ENCODE data around the gene SCG5.

Gene SCG5

DNA sequence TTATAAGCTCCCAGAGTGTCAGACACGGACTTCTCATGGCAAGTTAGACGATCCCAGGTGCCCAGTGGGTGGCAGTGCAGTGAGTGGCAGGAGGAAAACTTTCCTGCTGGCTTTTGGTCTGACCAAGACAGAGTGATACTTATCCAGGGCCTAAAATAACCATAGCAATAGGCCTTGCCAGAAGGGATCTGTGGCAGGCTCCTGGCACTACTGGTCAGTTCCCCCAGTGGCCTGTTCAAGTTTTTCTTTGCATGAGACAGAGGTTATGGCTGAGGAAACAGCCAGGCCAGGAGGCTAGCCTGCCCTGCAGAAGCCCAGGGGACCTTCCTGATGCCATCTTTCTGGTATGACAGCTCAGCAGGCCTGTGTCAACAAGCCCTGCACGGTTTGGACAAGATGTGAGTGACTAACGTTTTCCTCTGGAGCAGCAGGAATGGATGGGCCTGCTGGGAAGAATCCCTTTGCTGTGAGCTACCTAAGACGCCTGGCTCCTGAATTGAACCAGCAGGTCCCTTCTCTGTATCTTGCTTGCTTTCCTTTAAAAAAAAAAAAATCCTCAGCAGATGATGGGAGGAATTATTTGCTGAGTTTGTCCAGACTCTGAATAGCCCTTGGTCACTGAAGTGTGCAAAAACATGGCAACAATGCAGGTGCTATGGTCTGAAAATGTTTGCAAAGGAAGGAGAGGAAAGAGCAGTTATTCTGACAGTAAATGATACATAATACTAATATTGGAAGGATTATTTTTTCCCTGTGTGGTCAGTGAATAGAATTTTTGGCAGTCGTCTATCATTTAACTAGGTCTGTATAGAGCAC lies 18.0 kb downstream of the SCG5 start:
- no peak overlapping the region for H4K8ac ChIP-seq (ENCODE audit: low read depth, low read length)
- H4K12ac ChIP-seq (ENCODE audit: low read depth, low read length): no peak overlapping the region
- no peak overlapping the region for H2BK120ac ChIP-seq (ENCODE audit: insufficient read depth, low read length, poor library complexity)
- no peak overlapping the region for H3K9ac ChIP-seq (ENCODE audit: low read length)
- no peak overlapping the region for H3K4ac ChIP-seq (ENCODE audit: low read depth, low read length)
- no peak overlapping the region for H3K23ac ChIP-seq (ENCODE audit: low read length)
- no peaks in the 10 kb centered on the region for H3K79me2 ChIP-seq (ENCODE audit: control insufficient read depth, insufficient read depth, low read length, poor library complexity)
- H3K27me3 ChIP-seq (ENCODE audit: insufficient read depth, low read length): no peaks in the 10 kb centered on the region
- H3K18ac ChIP-seq (ENCODE audit: low read length): no peak overlapping the region
- H3K4me2 ChIP-seq (ENCODE audit: low read length): no peak overlapping the region
- H3K9me3 ChIP-seq (ENCODE audit: insufficient read depth, low read depth, low read length): no peaks in the 10 kb centered on the region
- no peak overlapping the region for H2AK5ac ChIP-seq (ENCODE audit: low read length)
- no peak overlapping the region for H2AFZ ChIP-seq (ENCODE audit: insufficient read depth, low read length, poor library complexity)
- no peak overlapping the region for H2BK5ac ChIP-seq (ENCODE audit: low read depth, low read length, poor library complexity)
- H4K91ac ChIP-seq (ENCODE audit: low read depth, low read length): no peak overlapping the region
- no peak overlapping the region for H3K4me3 ChIP-seq (ENCODE audit: low read depth, low read length)
- peak in 1 of 2 donors; percentile 12 for DNase-seq
- H3K14ac ChIP-seq (ENCODE audit: low read length): no peak overlapping the region
- H3K36me3 ChIP-seq (ENCODE audit: control insufficient read depth in 1 of 2, insufficient read depth in 2 of 2, low read length in 2 of 2): peaks cover 2 to 3% of the 10 kb centered on the region in 2 experiments
- WGBS (ENCODE audit: extremely low coverage, insufficient coverage, insufficient read length): no CpG with 5 or more reads among the region's 6 CpGs
- no peak overlapping the region for H3K27ac ChIP-seq (ENCODE audit: low read depth, low read length)
- H2BK12ac ChIP-seq (ENCODE audit: low read length): no peak overlapping the region
- no peaks in the 10 kb centered on the region for H3K4me1 ChIP-seq (ENCODE audit: control insufficient read depth in 1 of 2, insufficient read depth in 2 of 2, low read length in 2 of 2)
- H3K79me1 ChIP-seq (ENCODE audit: low read length): no peaks in the 10 kb centered on the region

DNA sequence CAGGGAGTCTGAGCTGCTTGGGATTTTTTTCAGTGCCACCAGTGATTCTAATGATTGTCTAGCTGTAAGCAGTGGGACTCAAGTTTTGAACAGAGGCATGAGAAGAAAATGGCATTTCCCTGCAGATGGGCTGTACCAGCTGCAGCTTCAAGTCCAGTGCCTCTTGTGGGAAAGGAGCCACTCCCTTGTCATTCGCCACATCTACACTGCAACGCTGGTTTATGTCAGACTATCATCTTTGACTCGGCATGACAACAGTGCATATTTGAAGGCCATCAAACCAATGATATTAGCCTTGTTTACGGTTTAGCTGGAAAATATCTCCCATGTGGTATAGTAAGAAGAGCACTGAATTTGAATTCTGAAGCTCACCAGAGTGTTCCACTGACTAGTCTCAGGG lies 22.2 kb downstream of the SCG5 start:
- Histone ChIP-seq H3K79me1 (ENCODE audit: low read length) (no peaks in the 10 kb centered on the region), H3K18ac (ENCODE audit: low read length) (no peak overlapping the region), H3K4me3 (ENCODE audit: low read depth, low read length) (no peak overlapping the region), H3K79me2 (ENCODE audit: control insufficient read depth, insufficient read depth, low read length, poor library complexity) (no peaks in the 10 kb centered on the region), H3K23ac (ENCODE audit: low read length) (no peak overlapping the region), H3K9me3 (ENCODE audit: insufficient read depth, low read depth, low read length) (peaks cover 1% of the 10 kb centered on the region), H3K4me1 (ENCODE audit: control insufficient read depth in 1 of 2, insufficient read depth in 2 of 2, low read length in 2 of 2) (no peaks in the 10 kb centered on the region), H2BK5ac (ENCODE audit: low read depth, low read length, poor library complexity) (no peak overlapping the region), H2BK120ac (ENCODE audit: insufficient read depth, low read length, poor library complexity) (no peak overlapping the region), H3K14ac (ENCODE audit: low read length) (no peak overlapping the region), H4K8ac (ENCODE audit: low read depth, low read length) (no peak overlapping the region), H3K4ac (ENCODE audit: low read depth, low read length) (no peak overlapping the region), H4K12ac (ENCODE audit: low read depth, low read length) (no peak overlapping the region), H2BK12ac (ENCODE audit: low read length) (no peak overlapping the region), H2AFZ (ENCODE audit: insufficient read depth, low read length, poor library complexity) (no peak overlapping the region), H4K91ac (ENCODE audit: low read depth, low read length) (no peak overlapping the region), H3K4me2 (ENCODE audit: low read length) (no peak overlapping the region), H3K27me3 (ENCODE audit: insufficient read depth, low read length) (no peaks in the 10 kb centered on the region), H3K27ac (ENCODE audit: low read depth, low read length) (no peak overlapping the region), H3K9ac (ENCODE audit: low read length) (no peak overlapping the region), H2AK5ac (ENCODE audit: low read length) (no peak overlapping the region), H3K36me3 (ENCODE audit: control insufficient read depth in 1 of 2, insufficient read depth in 2 of 2, low read length in 2 of 2) (no peaks in the 10 kb centered on the region)
- WGBS (ENCODE audit: extremely low coverage, insufficient coverage, insufficient read length): no CpG with 5 or more reads among the region's 4 CpGs
- DNase-seq: no peak

DNA sequence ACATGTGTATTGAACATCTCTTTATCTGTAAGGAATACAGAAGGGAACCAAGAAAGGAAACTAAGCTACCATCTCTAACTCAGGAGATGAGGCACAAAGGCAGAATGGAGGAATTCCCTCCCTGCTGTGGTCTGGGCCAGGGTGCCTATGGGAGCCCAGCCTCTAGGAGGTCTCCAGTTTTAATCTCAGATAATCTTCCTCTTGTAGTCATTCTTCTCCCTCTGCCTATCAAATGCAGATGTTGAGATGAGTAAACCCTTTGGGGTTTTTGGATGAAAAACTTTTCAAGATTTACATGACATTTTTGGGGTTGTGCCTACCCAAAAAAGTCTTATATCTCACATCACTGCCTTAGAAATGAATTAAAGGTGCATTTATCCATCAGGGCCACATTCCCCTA lies 23.3 kb downstream of the SCG5 start:
- Histone ChIP-seq H4K12ac (ENCODE audit: low read depth, low read length) (no peak overlapping the region), H3K79me2 (ENCODE audit: control insufficient read depth, insufficient read depth, low read length, poor library complexity) (no peaks in the 10 kb centered on the region), H2BK120ac (ENCODE audit: insufficient read depth, low read length, poor library complexity) (no peak overlapping the region), H4K8ac (ENCODE audit: low read depth, low read length) (no peak overlapping the region), H3K4me3 (ENCODE audit: low read depth, low read length) (no peak overlapping the region), H3K14ac (ENCODE audit: low read length) (no peak overlapping the region), H3K9ac (ENCODE audit: low read length) (no peak overlapping the region), H2AK5ac (ENCODE audit: low read length) (no peak overlapping the region), H3K36me3 (ENCODE audit: control insufficient read depth in 1 of 2, insufficient read depth in 2 of 2, low read length in 2 of 2) (no peaks in the 10 kb centered on the region), H4K91ac (ENCODE audit: low read depth, low read length) (no peak overlapping the region), H3K9me3 (ENCODE audit: insufficient read depth, low read depth, low read length) (peaks cover 1% of the 10 kb centered on the region), H3K23ac (ENCODE audit: low read length) (no peak overlapping the region), H3K4me1 (ENCODE audit: control insufficient read depth in 1 of 2, insufficient read depth in 2 of 2, low read length in 2 of 2) (no peaks in the 10 kb centered on the region), H3K27ac (ENCODE audit: low read depth, low read length) (no peak overlapping the region), H3K4me2 (ENCODE audit: low read length) (no peak overlapping the region), H3K27me3 (ENCODE audit: insufficient read depth, low read length) (no peaks in the 10 kb centered on the region), H3K4ac (ENCODE audit: low read depth, low read length) (no peak overlapping the region), H3K79me1 (ENCODE audit: low read length) (no peaks in the 10 kb centered on the region), H3K18ac (ENCODE audit: low read length) (no peak overlapping the region), H2BK5ac (ENCODE audit: low read depth, low read length, poor library complexity) (no peak overlapping the region), H2AFZ (ENCODE audit: insufficient read depth, low read length, poor library complexity) (no peak overlapping the region), H2BK12ac (ENCODE audit: low read length) (no peak overlapping the region)
- DNase-seq: no peak

DNA sequence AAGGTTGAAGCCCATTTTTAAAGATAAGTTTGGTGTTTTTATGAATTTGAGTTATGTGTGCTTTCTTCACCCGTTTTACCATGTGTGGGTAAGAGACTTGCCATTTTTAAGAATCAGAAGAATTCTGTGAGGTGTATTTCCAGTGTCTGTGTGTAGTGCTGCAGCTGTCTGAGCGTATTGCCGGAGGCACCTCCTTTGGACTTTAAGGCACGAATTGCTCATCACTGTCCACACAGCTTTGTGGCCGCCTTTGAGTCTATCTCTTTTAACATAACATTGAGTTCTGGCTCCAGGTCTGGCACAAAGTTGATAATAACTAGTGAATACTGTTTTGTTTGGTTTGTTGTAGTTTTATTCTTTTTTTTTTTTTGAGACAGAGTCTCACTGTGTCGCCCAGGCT lies 25.8 kb downstream of the SCG5 start:
- no peak overlapping the region for H2AK5ac ChIP-seq (ENCODE audit: low read length)
- H3K27ac ChIP-seq (ENCODE audit: low read depth, low read length): no peak overlapping the region
- no peaks in the 10 kb centered on the region for H3K27me3 ChIP-seq (ENCODE audit: insufficient read depth, low read length)
- H3K18ac ChIP-seq (ENCODE audit: low read length): no peak overlapping the region
- H4K12ac ChIP-seq (ENCODE audit: low read depth, low read length): no peak overlapping the region
- H3K4me3 ChIP-seq (ENCODE audit: low read depth, low read length): no peak overlapping the region
- no peak overlapping the region for H3K4me2 ChIP-seq (ENCODE audit: low read length)
- no peak overlapping the region for H4K91ac ChIP-seq (ENCODE audit: low read depth, low read length)
- H3K4me1 ChIP-seq (ENCODE audit: control insufficient read depth in 1 of 2, insufficient read depth in 2 of 2, low read length in 2 of 2): no peaks in the 10 kb centered on the region
- no peak overlapping the region for H2BK120ac ChIP-seq (ENCODE audit: insufficient read depth, low read length, poor library complexity)
- no CpG with 5 or more reads among the region's 6 CpGs for WGBS (ENCODE audit: extremely low coverage, insufficient coverage, insufficient read length)
- no peaks in the 10 kb centered on the region for H3K36me3 ChIP-seq (ENCODE audit: control insufficient read depth in 1 of 2, insufficient read depth in 2 of 2, low read length in 2 of 2)
- no peak overlapping the region for H3K4ac ChIP-seq (ENCODE audit: low read depth, low read length)
- no peak overlapping the region for H3K9ac ChIP-seq (ENCODE audit: low read length)
- no peak overlapping the region for H3K23ac ChIP-seq (ENCODE audit: low read length)
- H3K79me2 ChIP-seq (ENCODE audit: control insufficient read depth, insufficient read depth, low read length, poor library complexity): no peaks in the 10 kb centered on the region
- no peak overlapping the region for H2BK5ac ChIP-seq (ENCODE audit: low read depth, low read length, poor library complexity)
- no peaks in the 10 kb centered on the region for H3K79me1 ChIP-seq (ENCODE audit: low read length)
- no peak overlapping the region for H2AFZ ChIP-seq (ENCODE audit: insufficient read depth, low read length, poor library complexity)
- no peak overlapping the region for H3K14ac ChIP-seq (ENCODE audit: low read length)
- peaks cover 1% of the 10 kb centered on the region for H3K9me3 ChIP-seq (ENCODE audit: insufficient read depth, low read depth, low read length)
- H2BK12ac ChIP-seq (ENCODE audit: low read length): no peak overlapping the region
- no peak overlapping the region for H4K8ac ChIP-seq (ENCODE audit: low read depth, low read length)
- peak; percentile 55 to 66 for DNase-seq
